Epithelial cell of proximal tubule (primary cell): Measurements from ENCODE around the gene CRIM1. TPM values are rescaled to one million over a fixed set of nuclear protein-coding genes. Genes with fewer than 3 reads are reported as not detected.

Experiments used
- DNase-seq: peaks from one replicate; pipeline ENCODE4 v3.0.0-alpha.2; 2011; ENCODE audit warnings: low read depth
- H3K4me3 ChIP-seq: 2 replicates; pipeline ENCODE4 v1.5.1; 2011; ENCODE audit warnings: low read depth, mild to moderate bottlenecking, low read length
- total RNA-seq: library from RNA; depleted of rRNA; stranded (reverse); fragments of >200 nt; gene quantifications from 2 replicates; pipeline ENCODE4 v1.2.3, GENCODE V29; 2015
- TF ChIP-seq, protein P1 (sequence below): conservative IDR thresholded peaks from 2 replicates; pipeline ENCODE4 v1.5.1; 2012; ENCODE audit warnings: low read depth, mild to moderate bottlenecking, low read length

Gene CRIM1
- total RNA-seq, 1 donor from 2014 or later, result 143 TPM

DNA sequence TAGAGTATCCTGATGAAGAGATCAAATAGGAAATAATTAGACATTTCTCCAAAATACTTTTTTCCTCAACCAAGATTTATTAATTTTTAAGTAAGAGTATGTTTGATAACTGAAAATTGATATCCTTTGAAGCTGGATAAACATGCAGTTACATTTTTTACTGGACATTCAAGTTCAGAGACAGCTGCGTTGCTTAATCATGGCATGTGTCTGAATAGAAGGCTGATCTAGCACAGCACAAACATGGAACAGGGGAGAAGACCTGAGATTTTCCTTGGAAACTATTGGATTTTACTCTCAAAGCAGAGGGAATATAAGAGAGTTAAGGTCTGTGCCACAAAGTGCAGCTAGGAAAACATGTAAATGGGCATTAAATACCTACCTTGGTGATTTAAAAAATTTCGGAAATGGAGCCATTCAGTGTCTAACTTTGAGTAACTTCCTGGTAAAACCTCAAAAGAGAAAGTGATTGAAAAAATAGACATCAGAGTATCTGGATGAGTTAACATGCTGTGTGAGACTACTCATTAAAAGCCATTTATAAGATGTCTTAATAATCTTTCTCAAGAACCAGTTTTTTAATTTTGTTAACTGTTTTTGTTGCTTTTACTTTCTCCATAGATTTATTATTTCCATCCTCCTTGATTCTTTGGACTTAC is 31.8 kb downstream of the CRIM1 start:
- DNase-seq, result no peak
- H3K4me3 ChIP-seq, result no peak overlapping the region
- TF ChIP-seq, protein P1, sequence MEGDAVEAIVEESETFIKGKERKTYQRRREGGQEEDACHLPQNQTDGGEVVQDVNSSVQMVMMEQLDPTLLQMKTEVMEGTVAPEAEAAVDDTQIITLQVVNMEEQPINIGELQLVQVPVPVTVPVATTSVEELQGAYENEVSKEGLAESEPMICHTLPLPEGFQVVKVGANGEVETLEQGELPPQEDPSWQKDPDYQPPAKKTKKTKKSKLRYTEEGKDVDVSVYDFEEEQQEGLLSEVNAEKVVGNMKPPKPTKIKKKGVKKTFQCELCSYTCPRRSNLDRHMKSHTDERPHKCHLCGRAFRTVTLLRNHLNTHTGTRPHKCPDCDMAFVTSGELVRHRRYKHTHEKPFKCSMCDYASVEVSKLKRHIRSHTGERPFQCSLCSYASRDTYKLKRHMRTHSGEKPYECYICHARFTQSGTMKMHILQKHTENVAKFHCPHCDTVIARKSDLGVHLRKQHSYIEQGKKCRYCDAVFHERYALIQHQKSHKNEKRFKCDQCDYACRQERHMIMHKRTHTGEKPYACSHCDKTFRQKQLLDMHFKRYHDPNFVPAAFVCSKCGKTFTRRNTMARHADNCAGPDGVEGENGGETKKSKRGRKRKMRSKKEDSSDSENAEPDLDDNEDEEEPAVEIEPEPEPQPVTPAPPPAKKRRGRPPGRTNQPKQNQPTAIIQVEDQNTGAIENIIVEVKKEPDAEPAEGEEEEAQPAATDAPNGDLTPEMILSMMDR, result no peak

DNA sequence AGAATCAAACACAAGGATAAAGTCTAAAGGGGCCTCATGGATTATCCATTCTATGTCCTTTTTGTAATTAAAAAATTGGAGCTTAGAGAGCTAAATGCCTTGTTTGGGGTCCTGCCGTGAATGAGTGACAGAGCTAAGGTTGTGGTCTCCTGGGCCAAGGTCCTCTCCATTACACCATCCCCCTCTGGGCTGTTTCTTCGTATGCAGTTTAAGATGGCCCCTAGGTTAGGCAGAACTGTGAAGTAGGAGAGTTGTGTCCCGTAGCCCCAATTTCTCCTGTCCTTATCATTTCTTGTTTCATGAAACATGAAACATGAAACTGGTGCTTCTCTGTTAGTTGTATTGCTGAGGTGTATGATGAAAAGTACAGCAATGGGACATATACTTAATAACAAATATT is 32.9 kb downstream of the CRIM1 start:
- TF ChIP-seq, protein P1, result no peak
- DNase-seq, result no peak
- H3K4me3 ChIP-seq, result no peak overlapping the region

DNA sequence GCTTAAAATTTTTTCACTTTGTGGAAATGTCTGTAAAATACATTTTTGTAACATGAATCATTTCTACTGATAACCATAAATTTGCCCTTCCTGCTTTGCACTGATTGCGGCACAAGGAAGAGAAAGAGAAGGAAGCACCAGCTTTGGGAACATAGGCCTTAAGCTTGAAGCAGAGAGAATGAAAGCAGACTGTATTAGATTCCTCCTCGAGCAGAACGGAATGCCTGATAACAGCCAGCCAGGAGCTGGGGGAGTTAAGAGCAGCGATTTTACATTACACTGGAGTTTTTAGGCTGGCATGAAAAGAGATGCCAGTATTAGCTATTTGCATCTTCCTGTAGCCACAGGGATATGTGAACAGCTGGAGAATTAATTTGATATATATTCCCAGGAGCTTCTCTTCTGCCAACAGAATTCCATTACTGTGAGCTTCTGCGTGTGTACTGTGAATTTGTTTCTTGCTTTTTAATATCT is 33.5 kb downstream of the CRIM1 start:
- no peak for DNase-seq
- TF ChIP-seq, protein P1, result no peak

DNA sequence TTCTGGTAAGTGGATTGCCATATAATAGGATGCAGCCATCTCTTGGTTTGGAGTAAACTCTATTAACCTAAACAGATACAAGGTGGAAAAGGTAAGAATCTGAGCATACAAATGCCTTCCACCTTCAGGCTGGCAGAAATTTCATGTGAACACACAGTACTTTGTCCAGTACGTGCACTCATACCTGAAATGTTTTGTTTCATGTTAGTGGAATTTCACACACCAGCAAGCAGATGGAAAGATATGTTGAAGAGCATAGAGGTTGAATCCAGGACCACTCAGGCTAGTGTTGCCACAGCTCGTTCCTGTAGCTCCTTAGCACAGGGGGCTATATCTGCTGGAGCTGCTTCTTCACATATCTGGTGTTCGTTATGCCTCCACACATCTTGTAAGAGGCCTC is 34.0 kb downstream of the CRIM1 start:
- TF ChIP-seq, protein P1, result no peak
- no peak overlapping the region for H3K4me3 ChIP-seq
- DNase-seq, result no peak

More for the DNA sequence above, 33.5 kb downstream of the CRIM1 start:
- no peak overlapping the region for H3K4me3 ChIP-seq

DNA sequence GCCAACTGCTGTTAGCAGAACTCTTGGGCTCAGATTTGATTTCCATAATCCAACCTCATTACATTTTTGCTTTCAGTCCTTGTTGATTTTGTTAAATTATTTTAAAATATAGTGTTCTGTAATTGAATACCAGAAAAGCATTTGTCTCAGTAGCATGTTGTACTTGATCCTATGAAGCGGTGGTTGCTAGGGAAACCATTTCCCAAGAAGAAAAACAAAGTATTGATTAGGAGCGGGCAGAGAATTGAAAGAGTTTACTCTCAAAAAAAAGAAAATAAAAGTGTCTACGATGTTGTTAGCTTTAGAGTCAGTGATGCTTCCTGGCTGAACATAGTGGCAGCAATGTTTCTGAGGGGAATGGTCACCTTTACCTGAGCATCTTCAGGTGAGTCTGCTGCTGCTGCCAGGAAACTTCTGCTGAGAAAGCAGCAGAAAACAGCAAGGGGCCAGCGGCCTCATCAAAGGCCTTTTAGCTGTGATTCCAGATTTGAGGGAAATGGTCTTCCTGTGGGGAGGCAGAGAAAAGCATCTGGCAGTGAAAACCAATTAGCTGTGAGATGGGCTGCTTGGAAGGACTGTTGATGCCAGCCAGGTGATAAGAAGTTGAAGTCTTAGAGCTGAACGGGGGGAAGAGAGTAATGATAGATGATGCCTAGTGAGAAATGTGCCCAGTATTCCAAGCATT is 37.1 kb downstream of the CRIM1 start:
- no peak overlapping the region for H3K4me3 ChIP-seq
- TF ChIP-seq, protein P1, result no peak
- DNase-seq, result no peak

DNA sequence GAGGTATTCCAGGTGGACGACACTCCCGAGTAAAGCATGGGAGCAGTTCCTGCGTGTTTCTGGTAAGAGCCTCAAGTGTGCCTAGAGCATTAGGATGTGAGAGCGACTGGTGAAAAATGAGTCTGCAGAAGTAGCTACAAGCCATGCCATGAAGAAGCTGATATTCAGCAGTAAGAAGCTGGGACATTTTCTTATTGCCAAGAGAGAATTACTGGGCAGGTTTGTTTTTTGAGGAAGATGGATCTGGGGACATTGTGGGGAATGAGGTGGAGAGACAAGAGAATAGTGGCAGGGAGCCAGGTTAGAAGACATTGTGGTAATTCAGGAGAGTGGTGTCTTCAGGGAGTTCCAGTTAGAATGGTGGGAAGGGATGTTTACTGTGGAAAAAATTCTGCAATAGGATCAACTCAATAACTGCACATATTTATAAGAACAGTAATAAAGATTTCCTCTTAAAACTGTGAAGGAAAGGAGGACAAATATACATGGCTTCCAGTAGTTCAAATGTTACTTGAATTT is 38.2 kb downstream of the CRIM1 start:
- DNase-seq, result no peak
- TF ChIP-seq, protein P1, result no peak
- H3K4me3 ChIP-seq, result no peak overlapping the region

DNA sequence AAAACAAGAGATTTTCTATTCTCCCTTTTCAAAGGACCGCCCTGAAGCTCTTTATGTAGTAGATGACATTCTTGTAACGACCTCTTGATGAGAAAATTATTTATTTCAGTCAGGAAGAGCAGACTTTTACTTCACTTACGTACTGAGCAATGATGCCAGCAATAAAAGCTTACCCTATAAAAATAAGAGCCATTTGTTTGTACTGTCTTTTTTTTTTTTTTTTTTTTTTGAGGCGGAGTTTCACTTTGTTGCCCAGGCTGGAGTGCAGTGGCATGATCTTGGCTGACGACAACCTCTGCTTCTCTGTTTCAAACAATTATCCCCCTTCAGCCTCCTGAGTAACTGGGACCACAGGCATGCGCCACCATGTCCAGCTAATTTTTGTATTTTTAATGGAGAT is 39.2 kb downstream of the CRIM1 start:
- no peak overlapping the region for H3K4me3 ChIP-seq
- TF ChIP-seq, protein P1, result no peak
- no peak for DNase-seq
